GM23338 (cell line): Measurements from ENCODE around the gene INPP4B. TPM values are rescaled to one million over a fixed set of nuclear protein-coding genes. Genes with fewer than 3 reads are reported as not detected.

Experiments used
- ATAC-seq: fragments of 200-7000 bp; cut with Tn5 transposase; 3 replicates; pipeline ENCODE4 v1.9.1; 2020
- DNase-seq: peaks from one replicate; pipeline ENCODE4 v3.0.0-alpha.2; 2015; ENCODE audit warnings: low spot score
- H2AFZ ChIP-seq: fragments of 200-600 bp; sonication (generic); 2 replicates; pipeline ENCODE4 v1.8.0; 2016; ENCODE audit warnings: antibody characterized with exemption, mild to moderate bottlenecking, moderate library complexity
- H3F3A ChIP-seq: fragments of 200-600 bp; sonication (generic); replicated peaks from 2 replicates; pipeline ENCODE4 v1.8.0; 2017; ENCODE audit warnings: antibody characterized with exemption, mixed run types, low read depth
- H3K27ac ChIP-seq: fragments of 200-600 bp; sonication (generic); 2 replicates; pipeline ENCODE4 v1.6.1; 2016; ENCODE audit warnings: low read depth
- H3K27me3 ChIP-seq: fragments of 200-600 bp; sonication (generic); 2 replicates; pipeline ENCODE4 v1.8.0; 2016; ENCODE audit warnings: mild to moderate bottlenecking, mixed run types, moderate library complexity; ENCODE audit not compliant: insufficient read depth
- H3K36me3 ChIP-seq: fragments of 200-600 bp; sonication (generic); 2 replicates; pipeline ENCODE4 v1.8.0; 2016; ENCODE audit warnings: mild to moderate bottlenecking; ENCODE audit not compliant: insufficient read depth
- H3K4me1 ChIP-seq: fragments of 200-600 bp; sonication (generic); 2 replicates; pipeline ENCODE4 v1.8.0; 2016; ENCODE audit warnings: mild to moderate bottlenecking, moderate library complexity; ENCODE audit not compliant: insufficient read depth
- H3K4me2 ChIP-seq: fragments of 200-600 bp; sonication (generic); 2 replicates; pipeline ENCODE4 v1.7.1; 2017; ENCODE audit warnings: mixed run types
- H3K4me3 ChIP-seq: fragments of 200-600 bp; sonication (generic); 2 replicates; pipeline ENCODE4 v1.6.1; 2016; ENCODE audit warnings: mixed run types
- H3K79me2 ChIP-seq: fragments of 200-600 bp; sonication (generic); replicated peaks from 2 replicates; pipeline ENCODE4 v1.8.0; 2017; ENCODE audit warnings: mild to moderate bottlenecking; ENCODE audit not compliant: insufficient read depth
- H3K9me2 ChIP-seq: fragments of 200-600 bp; sonication (generic); 2 replicates; pipeline ENCODE4 v1.8.0; 2017; ENCODE audit not compliant: insufficient read depth
- H4K20me1 ChIP-seq: fragments of 200-600 bp; sonication (generic); replicated peaks from 2 replicates; pipeline ENCODE4 v1.8.0; 2017; ENCODE audit warnings: mild to moderate bottlenecking; ENCODE audit not compliant: insufficient read depth
- H3K27ac Mint-ChIP-seq: 2 replicates; pipeline ENCODE4 v1.8.0; 2020; ENCODE audit warnings: inconsistent platforms, mild to moderate bottlenecking, moderate library complexity, mixed read lengths
- H3K27me3 Mint-ChIP-seq: 3 replicates; pipeline ENCODE4 v1.8.0; 2022; ENCODE audit warnings: low read depth, mild to moderate bottlenecking, moderate library complexity, mixed read lengths, inconsistent platforms; ENCODE audit not compliant: insufficient read depth, poor library complexity
- H3K36me3 Mint-ChIP-seq: 3 replicates; pipeline ENCODE4 v1.8.0; 2021; ENCODE audit warnings: low read depth, mild to moderate bottlenecking, inconsistent platforms, moderate library complexity, mixed read lengths
- H3K4me1 Mint-ChIP-seq: 3 replicates; pipeline ENCODE4 v1.8.0; 2020; ENCODE audit warnings: mild to moderate bottlenecking, inconsistent platforms, mixed read lengths
- H3K4me3 Mint-ChIP-seq: 3 replicates; pipeline ENCODE4 v1.8.0; 2021; ENCODE audit warnings: moderate library complexity, mild to moderate bottlenecking, inconsistent platforms, mixed read lengths
- H3K9me3 Mint-ChIP-seq: 3 replicates; pipeline ENCODE4 v1.8.0; 2020; ENCODE audit warnings: moderate library complexity, mild to moderate bottlenecking, inconsistent platforms, mixed read lengths
- CREB1 ChIP-seq: fragments of 250-450 bp; sonication (Bioruptor Pico); IDR thresholded peaks from 2 replicates; pipeline ENCODE4 v1.5.0; 2020; ENCODE audit warnings: low read depth, mild to moderate bottlenecking, moderate library complexity
- CTCF ChIP-seq, 2 experiments: fragments of 200-600 bp in 1 of 2; sonication (generic) in 1 of 2; conservative IDR thresholded peaks; 2 replicates each; pipeline versions ENCODE4 v1.5.1 to v1.6.1; 2016 to 2017; ENCODE audit warnings: antibody characterized with exemption in 2 of 2, low read depth in 2 of 2, mild to moderate bottlenecking in 2 of 2, moderate library complexity in 1 of 2
- ETS1 ChIP-seq: IDR thresholded peaks from 2 replicates; pipeline ENCODE4 v1.6.1; 2016; ENCODE audit warnings: antibody characterized with exemption
- EZH2 ChIP-seq: fragments of 200-600 bp; sonication (generic); IDR thresholded peaks from one replicate; pipeline ENCODE4 v1.8.0; 2017; ENCODE audit warnings: antibody characterized with exemption, mild to moderate bottlenecking, low read depth; ENCODE audit not compliant: unreplicated experiment
- EZH2phosphoT487 ChIP-seq: fragments of 200-600 bp; sonication (generic); IDR thresholded peaks from one replicate; pipeline ENCODE4 v1.8.1; 2018; ENCODE audit warnings: antibody characterized with exemption; ENCODE audit not compliant: unreplicated experiment
- JUNB ChIP-seq: IDR thresholded peaks from one replicate; pipeline ENCODE4 v1.6.1; 2016; ENCODE audit warnings: antibody characterized with exemption; ENCODE audit not compliant: unreplicated experiment
- NANOG ChIP-seq: IDR thresholded peaks from 2 replicates; pipeline ENCODE4 v1.6.1; 2016; ENCODE audit warnings: antibody characterized with exemption, borderline replicate concordance
- POLR2AphosphoS5 ChIP-seq: IDR thresholded peaks from 2 replicates; pipeline ENCODE4 v1.6.1; 2016; ENCODE audit warnings: antibody characterized with exemption, low read depth
- STAT1 ChIP-seq: IDR thresholded peaks from one replicate; pipeline ENCODE4 v1.6.1; 2016; ENCODE audit warnings: antibody characterized with exemption; ENCODE audit not compliant: unreplicated experiment
- ZNF114 ChIP-seq: fragments of 250-450 bp; sonication (Bioruptor Pico); IDR thresholded peaks from 2 replicates; pipeline ENCODE4 v1.5.0; 2020; ENCODE audit warnings: mild to moderate bottlenecking, moderate library complexity
- ZNF331 ChIP-seq: fragments of 250-450 bp; sonication (Bioruptor Pico); IDR thresholded peaks from 2 replicates; pipeline ENCODE4 v1.5.0; 2020; ENCODE audit warnings: low read depth, mild to moderate bottlenecking, moderate library complexity
- polyA plus RNA-seq: library from polyadenylated mRNA; unstranded; fragments of >200 nt; fragmentation: Nextera tagmentation; extraction: Ambion mirVana; gene quantifications from 2 replicates; pipeline ENCODE4 v1.2.1, GENCODE V29; 2016
- total RNA-seq: library from RNA; depleted of rRNA; stranded (reverse); fragments of >200 nt; shearing (Covaris generic); gene quantifications from 2 replicates; pipeline ENCODE4 v1.2.3, GENCODE V29; 2014
- TF ChIP-seq, protein P1 (sequence below): IDR thresholded peaks from one replicate; pipeline ENCODE4 v1.6.1; 2018; ENCODE audit warnings: antibody characterized with exemption; ENCODE audit not compliant: unreplicated experiment
- TF ChIP-seq, protein P2 (sequence below): fragments of 250-450 bp; sonication (Bioruptor Pico); IDR thresholded peaks from 2 replicates; pipeline ENCODE4 v1.5.0; 2020; ENCODE audit warnings: mild to moderate bottlenecking, moderate library complexity

Gene INPP4B
- total and polyA plus RNA-seq, 2 experiments from 2014 or later, result 0.11 to 0.14 TPM

- Histone ChIP-seq H3K27ac (no peak overlapping the region), H3K79me2 (no peaks in the 10 kb centered on the region), H4K20me1 (no peaks in the 10 kb centered on the region), H3F3A (no peaks in the 10 kb centered on the region), H3K9me2 (no peaks in the 10 kb centered on the region), H3K4me1 (peaks cover 8% of the 10 kb centered on the region), H3K27me3 (no peaks in the 10 kb centered on the region), H3K4me3 (no peak overlapping the region), H3K4me2 (no peak overlapping the region), H3K36me3 (no peaks in the 10 kb centered on the region), H2AFZ (no peak overlapping the region)
- no peak overlapping the region for H3K27ac Mint-ChIP-seq
- peaks cover 14% of the 10 kb centered on the region for H3K4me1 Mint-ChIP-seq
- ATAC-seq (no peak), DNase-seq (no peak)
- H3K4me3 Mint-ChIP-seq, result no peak overlapping the region
- no peaks in the 10 kb centered on the region; the same call in 2 of the 3 replicates for H3K9me3 Mint-ChIP-seq
- peaks cover 4% of the 10 kb centered on the region for H3K27me3 Mint-ChIP-seq
- no peak for TF ChIP-seq CREB1
- TF ChIP-seq ZNF331 (CRISPR knock-in tag), result no peak
- TF ChIP-seq JUNB, result no peak
- no peak for TF ChIP-seq ETS1
- TF ChIP-seq NANOG, result no peak
- TF ChIP-seq, protein P1, sequence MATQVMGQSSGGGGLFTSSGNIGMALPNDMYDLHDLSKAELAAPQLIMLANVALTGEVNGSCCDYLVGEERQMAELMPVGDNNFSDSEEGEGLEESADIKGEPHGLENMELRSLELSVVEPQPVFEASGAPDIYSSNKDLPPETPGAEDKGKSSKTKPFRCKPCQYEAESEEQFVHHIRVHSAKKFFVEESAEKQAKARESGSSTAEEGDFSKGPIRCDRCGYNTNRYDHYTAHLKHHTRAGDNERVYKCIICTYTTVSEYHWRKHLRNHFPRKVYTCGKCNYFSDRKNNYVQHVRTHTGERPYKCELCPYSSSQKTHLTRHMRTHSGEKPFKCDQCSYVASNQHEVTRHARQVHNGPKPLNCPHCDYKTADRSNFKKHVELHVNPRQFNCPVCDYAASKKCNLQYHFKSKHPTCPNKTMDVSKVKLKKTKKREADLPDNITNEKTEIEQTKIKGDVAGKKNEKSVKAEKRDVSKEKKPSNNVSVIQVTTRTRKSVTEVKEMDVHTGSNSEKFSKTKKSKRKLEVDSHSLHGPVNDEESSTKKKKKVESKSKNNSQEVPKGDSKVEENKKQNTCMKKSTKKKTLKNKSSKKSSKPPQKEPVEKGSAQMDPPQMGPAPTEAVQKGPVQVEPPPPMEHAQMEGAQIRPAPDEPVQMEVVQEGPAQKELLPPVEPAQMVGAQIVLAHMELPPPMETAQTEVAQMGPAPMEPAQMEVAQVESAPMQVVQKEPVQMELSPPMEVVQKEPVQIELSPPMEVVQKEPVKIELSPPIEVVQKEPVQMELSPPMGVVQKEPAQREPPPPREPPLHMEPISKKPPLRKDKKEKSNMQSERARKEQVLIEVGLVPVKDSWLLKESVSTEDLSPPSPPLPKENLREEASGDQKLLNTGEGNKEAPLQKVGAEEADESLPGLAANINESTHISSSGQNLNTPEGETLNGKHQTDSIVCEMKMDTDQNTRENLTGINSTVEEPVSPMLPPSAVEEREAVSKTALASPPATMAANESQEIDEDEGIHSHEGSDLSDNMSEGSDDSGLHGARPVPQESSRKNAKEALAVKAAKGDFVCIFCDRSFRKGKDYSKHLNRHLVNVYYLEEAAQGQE, result no peak
- no peak for TF ChIP-seq ZNF114
- TF ChIP-seq CTCF (conservative IDR thresholded peaks at IDR 0.05; ENCODE audit: low read depth in 2 of 2), result no peak
- TF ChIP-seq STAT1, result no peak
- no peak for TF ChIP-seq EZH2
- TF ChIP-seq POLR2AphosphoS5, result no peak
- TF ChIP-seq EZH2phosphoT487, result no peak
- TF ChIP-seq, protein P2, sequence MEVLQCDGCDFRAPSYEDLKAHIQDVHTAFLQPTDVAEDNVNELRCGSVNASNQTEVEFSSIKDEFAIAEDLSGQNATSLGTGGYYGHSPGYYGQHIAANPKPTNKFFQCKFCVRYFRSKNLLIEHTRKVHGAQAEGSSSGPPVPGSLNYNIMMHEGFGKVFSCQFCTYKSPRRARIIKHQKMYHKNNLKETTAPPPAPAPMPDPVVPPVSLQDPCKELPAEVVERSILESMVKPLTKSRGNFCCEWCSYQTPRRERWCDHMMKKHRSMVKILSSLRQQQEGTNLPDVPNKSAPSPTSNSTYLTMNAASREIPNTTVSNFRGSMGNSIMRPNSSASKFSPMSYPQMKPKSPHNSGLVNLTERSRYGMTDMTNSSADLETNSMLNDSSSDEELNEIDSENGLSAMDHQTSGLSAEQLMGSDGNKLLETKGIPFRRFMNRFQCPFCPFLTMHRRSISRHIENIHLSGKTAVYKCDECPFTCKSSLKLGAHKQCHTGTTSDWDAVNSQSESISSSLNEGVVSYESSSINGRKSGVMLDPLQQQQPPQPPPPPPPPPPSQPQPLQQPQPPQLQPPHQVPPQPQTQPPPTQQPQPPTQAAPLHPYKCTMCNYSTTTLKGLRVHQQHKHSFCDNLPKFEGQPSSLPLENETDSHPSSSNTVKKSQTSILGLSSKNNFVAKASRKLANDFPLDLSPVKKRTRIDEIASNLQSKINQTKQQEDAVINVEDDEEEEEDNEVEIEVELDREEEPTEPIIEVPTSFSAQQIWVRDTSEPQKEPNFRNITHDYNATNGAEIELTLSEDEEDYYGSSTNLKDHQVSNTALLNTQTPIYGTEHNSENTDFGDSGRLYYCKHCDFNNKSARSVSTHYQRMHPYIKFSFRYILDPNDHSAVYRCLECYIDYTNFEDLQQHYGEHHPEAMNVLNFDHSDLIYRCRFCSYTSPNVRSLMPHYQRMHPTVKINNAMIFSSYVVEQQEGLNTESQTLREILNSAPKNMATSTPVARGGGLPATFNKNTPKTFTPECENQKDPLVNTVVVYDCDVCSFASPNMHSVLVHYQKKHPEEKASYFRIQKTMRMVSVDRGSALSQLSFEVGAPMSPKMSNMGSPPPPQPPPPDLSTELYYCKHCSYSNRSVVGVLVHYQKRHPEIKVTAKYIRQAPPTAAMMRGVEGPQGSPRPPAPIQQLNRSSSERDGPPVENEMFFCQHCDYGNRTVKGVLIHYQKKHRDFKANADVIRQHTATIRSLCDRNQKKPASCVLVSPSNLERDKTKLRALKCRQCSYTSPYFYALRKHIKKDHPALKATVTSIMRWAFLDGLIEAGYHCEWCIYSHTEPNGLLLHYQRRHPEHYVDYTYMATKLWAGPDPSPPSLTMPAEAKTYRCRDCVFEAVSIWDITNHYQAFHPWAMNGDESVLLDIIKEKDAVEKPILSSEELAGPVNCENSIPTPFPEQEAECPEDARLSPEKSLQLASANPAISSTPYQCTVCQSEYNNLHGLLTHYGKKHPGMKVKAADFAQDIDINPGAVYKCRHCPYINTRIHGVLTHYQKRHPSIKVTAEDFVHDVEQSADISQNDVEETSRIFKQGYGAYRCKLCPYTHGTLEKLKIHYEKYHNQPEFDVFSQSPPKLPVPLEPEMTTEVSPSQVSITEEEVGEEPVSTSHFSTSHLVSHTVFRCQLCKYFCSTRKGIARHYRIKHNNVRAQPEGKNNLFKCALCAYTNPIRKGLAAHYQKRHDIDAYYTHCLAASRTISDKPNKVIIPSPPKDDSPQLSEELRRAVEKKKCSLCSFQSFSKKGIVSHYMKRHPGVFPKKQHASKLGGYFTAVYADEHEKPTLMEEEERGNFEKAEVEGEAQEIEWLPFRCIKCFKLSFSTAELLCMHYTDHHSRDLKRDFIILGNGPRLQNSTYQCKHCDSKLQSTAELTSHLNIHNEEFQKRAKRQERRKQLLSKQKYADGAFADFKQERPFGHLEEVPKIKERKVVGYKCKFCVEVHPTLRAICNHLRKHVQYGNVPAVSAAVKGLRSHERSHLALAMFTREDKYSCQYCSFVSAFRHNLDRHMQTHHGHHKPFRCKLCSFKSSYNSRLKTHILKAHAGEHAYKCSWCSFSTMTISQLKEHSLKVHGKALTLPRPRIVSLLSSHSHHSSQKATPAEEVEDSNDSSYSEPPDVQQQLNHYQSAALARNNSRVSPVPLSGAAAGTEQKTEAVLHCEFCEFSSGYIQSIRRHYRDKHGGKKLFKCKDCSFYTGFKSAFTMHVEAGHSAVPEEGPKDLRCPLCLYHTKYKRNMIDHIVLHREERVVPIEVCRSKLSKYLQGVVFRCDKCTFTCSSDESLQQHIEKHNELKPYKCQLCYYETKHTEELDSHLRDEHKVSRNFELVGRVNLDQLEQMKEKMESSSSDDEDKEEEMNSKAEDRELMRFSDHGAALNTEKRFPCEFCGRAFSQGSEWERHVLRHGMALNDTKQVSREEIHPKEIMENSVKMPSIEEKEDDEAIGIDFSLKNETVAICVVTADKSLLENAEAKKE, result no peak
- H3K36me3 Mint-ChIP-seq, result no peaks in the 10 kb centered on the region
Measured at GRCh38 chr4:142566777-142567176, 279.3 kb downstream of the INPP4B start.
